ENCODE data around the gene BMP4. TPM values are rescaled to one million over a fixed set of nuclear protein-coding genes. Genes with fewer than 3 reads are reported as not detected.

Gene BMP4
- total RNA-seq, 1 donor from 2014 or later, result 5.2 TPM

DNA sequence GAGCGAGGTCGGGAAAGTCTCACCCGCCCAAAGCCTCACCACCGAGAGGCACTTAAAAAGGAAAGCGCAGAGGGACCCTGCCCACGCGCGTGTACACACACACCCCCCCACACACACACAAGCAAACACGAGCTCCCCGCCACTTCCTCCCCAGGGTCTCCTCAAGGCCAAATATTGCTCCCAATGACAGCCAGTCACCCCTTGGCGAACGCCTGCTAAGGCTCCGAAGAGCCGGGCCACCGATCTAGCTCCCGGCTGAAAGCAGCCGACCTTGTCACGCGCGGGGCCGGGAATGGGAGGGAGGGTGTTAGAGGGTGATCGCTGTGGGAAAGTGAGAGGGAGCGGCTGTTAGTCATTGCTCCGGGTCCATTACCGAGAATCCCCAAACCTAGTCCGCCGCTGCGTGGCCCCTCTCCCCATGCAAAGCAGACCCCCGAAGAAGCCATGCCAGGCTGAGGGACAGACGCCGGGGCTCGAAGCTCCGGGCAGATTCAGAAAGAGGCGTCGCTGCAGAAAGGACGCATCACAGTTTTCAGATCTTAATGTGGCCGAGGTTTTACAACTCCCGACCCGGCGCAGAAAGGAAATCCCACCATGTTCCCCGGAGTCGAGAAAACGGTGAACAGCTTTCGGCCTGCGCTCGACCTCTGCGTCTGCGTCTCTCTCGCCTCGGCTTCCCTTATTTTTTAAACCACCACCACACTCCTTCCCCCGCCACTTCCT lies 2.6 kb downstream of the BMP4 start:
- peak overlapping the region; percentile 72 for H3K27ac ChIP-seq (ENCODE audit: low read depth, low read length)
- H3K4me3 ChIP-seq (ENCODE audit: low read length in 3 of 3), result peak overlapping the region; percentile 72 to 81 (median 80)
- peaks cover 0 to 6% (median 4%) of the 10 kb centered on the region in 3 donors for H3K36me3 ChIP-seq (ENCODE audit: control insufficient read depth in 3 of 3, insufficient read depth in 3 of 3, low read length in 3 of 3)
- H3K9me3 ChIP-seq (ENCODE audit: control insufficient read depth in 3 of 3, low read length in 3 of 3), result no peaks in the 10 kb centered on the region
- peak overlapping the region; percentile 65 to 79 (median 75) for H3K9ac ChIP-seq (ENCODE audit: low read depth in 1 of 3, low read length in 3 of 3)
- peaks cover 39 to 67% (median 62%) of the 10 kb centered on the region in 3 donors for H3K27me3 ChIP-seq (ENCODE audit: control insufficient read depth in 3 of 3, insufficient read depth in 3 of 3, low read length in 3 of 3)
- H3K4me1 ChIP-seq (ENCODE audit: control insufficient read depth in 3 of 3, insufficient read depth in 3 of 3, low read length in 3 of 3), result peaks cover 20 to 45% (median 23%) of the 10 kb centered on the region in 3 donors

GRCh38 chr14:53953002-53953827 lies 3.4 kb downstream of the BMP4 start:
- peaks cover 39 to 71% (median 63%) of the 10 kb centered on the region in 3 donors for H3K27me3 ChIP-seq (ENCODE audit: control insufficient read depth in 3 of 3, insufficient read depth in 3 of 3, low read length in 3 of 3)
- peaks cover 20 to 45% (median 23%) of the 10 kb centered on the region in 3 donors for H3K4me1 ChIP-seq (ENCODE audit: control insufficient read depth in 3 of 3, insufficient read depth in 3 of 3, low read length in 3 of 3)
- H3K9ac ChIP-seq (ENCODE audit: low read depth in 1 of 3, low read length in 3 of 3), result peak overlapping the region; percentile 65 to 79 (median 75)
- peaks cover 0 to 6% (median 4%) of the 10 kb centered on the region in 3 donors for H3K36me3 ChIP-seq (ENCODE audit: control insufficient read depth in 3 of 3, insufficient read depth in 3 of 3, low read length in 3 of 3)
- peak overlapping the region; percentile 72 for H3K27ac ChIP-seq (ENCODE audit: low read depth, low read length)
- H3K4me3 ChIP-seq (ENCODE audit: low read length in 3 of 3), result peak overlapping the region; percentile 72 to 81 (median 80)
- no peaks in the 10 kb centered on the region for H3K9me3 ChIP-seq (ENCODE audit: control insufficient read depth in 3 of 3, low read length in 3 of 3)

DNA sequence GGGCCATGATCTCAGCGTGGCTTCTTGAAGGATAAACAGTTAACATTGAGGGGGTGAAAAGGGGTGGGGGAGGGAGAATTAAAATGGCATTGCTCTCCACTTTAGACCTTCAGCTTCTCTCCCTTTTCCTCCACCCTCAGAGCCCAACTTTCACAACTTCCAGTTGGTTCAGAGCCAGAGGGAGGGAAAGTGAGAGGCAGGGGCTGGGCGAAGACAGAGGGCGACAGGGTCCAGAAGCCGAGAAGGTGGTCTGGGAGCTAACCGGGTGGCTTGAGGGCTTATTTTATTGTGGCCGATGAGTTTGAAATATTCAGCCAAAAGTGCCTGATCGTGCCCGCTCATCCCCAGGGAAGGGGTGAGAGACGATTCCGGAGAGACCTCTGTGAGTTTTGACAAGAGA lies 4.1 kb downstream of the BMP4 start:
- H3K4me3 ChIP-seq (ENCODE audit: low read length in 3 of 3), result peak overlapping the region; percentile 68 to 78 (median 78)
- H3K9me3 ChIP-seq (ENCODE audit: control insufficient read depth in 3 of 3, low read length in 3 of 3), result no peaks in the 10 kb centered on the region
- H3K27ac ChIP-seq (ENCODE audit: low read depth, low read length), result peak overlapping the region; percentile 44
- peak overlapping the region in 2 of 3 donors; percentile 45 to 78 for H3K9ac ChIP-seq (ENCODE audit: low read depth in 1 of 3, low read length in 3 of 3)
- H3K36me3 ChIP-seq (ENCODE audit: control insufficient read depth in 3 of 3, insufficient read depth in 3 of 3, low read length in 3 of 3), result peaks cover 0 to 6% (median 4%) of the 10 kb centered on the region in 3 donors
- H3K27me3 ChIP-seq (ENCODE audit: control insufficient read depth in 3 of 3, insufficient read depth in 3 of 3, low read length in 3 of 3), result peaks cover 39 to 70% (median 63%) of the 10 kb centered on the region in 3 donors
- peaks cover 20 to 45% (median 23%) of the 10 kb centered on the region in 3 donors for H3K4me1 ChIP-seq (ENCODE audit: control insufficient read depth in 3 of 3, insufficient read depth in 3 of 3, low read length in 3 of 3)

DNA sequence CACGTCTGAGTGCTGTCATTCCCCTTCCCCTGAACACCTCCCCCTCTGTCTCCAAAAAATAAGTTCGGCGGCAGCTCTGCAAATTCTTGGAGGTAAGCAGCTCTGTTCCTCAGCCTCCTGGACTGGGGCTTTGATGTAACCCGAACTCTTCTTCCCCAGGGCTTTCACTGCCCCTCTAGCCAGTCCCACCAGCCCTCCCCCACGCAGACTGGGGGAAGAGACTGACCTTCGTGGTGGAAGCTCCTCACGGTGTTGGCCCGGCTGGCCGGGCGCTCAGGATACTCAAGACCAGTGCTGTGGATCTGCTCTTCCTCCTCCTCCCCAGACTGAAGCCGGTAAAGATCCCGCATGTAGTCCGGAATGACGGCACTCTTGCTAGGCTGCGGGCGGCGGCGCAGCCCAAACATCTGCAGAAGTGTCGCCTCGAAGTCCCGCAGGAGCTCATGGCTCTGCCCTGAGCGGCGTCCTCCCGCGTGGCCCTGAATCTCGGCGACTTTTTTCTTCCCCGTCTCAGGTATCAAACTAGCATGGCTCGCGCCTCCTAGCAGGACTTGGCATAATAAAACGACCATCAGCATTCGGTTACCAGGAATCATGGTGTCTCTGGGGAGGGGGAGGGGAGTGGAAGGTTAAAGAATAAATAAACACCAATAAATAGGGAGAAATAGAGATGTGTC lies 4.9 kb downstream of the BMP4 start:
- Histone ChIP-seq H3K27ac (ENCODE audit: low read depth, low read length) (no peak overlapping the region), H3K4me3 (ENCODE audit: low read length in 3 of 3) (peak overlapping the region; percentile 68 to 78 (median 78)), H3K4me1 (ENCODE audit: control insufficient read depth in 3 of 3, insufficient read depth in 3 of 3, low read length in 3 of 3) (peaks cover 20 to 45% (median 23%) of the 10 kb centered on the region in 3 donors), H3K9me3 (ENCODE audit: control insufficient read depth in 3 of 3, low read length in 3 of 3) (no peaks in the 10 kb centered on the region), H3K9ac (ENCODE audit: low read depth in 1 of 3, low read length in 3 of 3) (peak overlapping the region in 1 of 3 donors; percentile 78), H3K27me3 (ENCODE audit: control insufficient read depth in 3 of 3, insufficient read depth in 3 of 3, low read length in 3 of 3) (peaks cover 36 to 68% (median 60%) of the 10 kb centered on the region in 3 donors), H3K36me3 (ENCODE audit: control insufficient read depth in 3 of 3, insufficient read depth in 3 of 3, low read length in 3 of 3) (peaks cover 0 to 6% (median 4%) of the 10 kb centered on the region in 3 donors)

- peaks cover 0 to 6% (median 4%) of the 10 kb centered on the region in 3 donors for H3K36me3 ChIP-seq (ENCODE audit: control insufficient read depth in 3 of 3, insufficient read depth in 3 of 3, low read length in 3 of 3)
- H3K4me1 ChIP-seq (ENCODE audit: control insufficient read depth in 3 of 3, insufficient read depth in 3 of 3, low read length in 3 of 3), result peaks cover 20 to 42% (median 23%) of the 10 kb centered on the region in 3 donors
- H3K27ac ChIP-seq (ENCODE audit: low read depth, low read length), result no peak overlapping the region
- H3K9me3 ChIP-seq (ENCODE audit: control insufficient read depth in 3 of 3, low read length in 3 of 3), result no peaks in the 10 kb centered on the region
- peaks cover 34 to 67% (median 55%) of the 10 kb centered on the region in 3 donors for H3K27me3 ChIP-seq (ENCODE audit: control insufficient read depth in 3 of 3, insufficient read depth in 3 of 3, low read length in 3 of 3)
- peak overlapping the region; percentile 68 to 78 (median 78) for H3K4me3 ChIP-seq (ENCODE audit: low read length in 3 of 3)
- H3K9ac ChIP-seq (ENCODE audit: low read depth in 1 of 3, low read length in 3 of 3), result peak overlapping the region in 1 of 3 donors; percentile 78
These were observed 5.4 kb downstream of the BMP4 start for GRCh38 chr14:53951243-53951626.

DNA sequence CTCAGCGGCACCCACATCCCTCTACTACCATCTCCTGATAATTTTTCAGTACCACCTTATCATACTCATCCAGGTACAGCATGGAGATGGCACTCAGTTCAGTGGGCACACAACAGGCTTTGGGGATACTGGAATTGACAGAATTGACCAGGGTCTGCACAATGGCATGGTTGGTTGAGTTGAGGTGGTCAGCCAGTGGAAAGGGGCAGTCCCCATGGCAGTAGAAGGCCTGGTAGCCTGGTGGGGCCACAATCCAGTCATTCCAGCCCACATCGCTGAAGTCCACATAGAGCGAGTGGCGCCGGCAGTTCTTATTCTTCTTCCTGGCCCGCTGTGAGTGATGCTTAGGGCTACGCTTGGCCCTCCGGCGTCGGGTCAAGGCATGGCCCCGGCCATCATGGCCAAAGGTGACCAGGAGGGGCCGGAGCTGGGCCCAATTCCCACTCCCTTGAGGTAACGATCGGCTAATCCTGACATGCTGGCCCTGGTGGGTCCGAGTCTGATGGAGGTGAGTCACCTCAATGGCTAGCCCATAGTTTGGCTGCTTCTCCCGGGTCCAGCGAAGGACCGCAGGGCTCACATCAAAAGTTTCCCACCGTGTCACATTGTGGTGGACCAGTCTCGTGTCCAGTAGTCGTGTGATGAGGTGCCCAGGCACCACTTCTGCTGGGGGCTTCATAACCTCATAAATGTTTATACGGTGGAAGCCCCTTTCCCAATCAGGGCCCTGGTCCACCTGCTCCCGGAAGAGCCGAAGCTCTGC lies 6.4 kb downstream of the BMP4 start:
- peaks cover 0 to 6% (median 4%) of the 10 kb centered on the region in 3 donors for H3K36me3 ChIP-seq (ENCODE audit: control insufficient read depth in 3 of 3, insufficient read depth in 3 of 3, low read length in 3 of 3)
- H3K9me3 ChIP-seq (ENCODE audit: control insufficient read depth in 3 of 3, low read length in 3 of 3), result no peaks in the 10 kb centered on the region
- H3K27ac ChIP-seq (ENCODE audit: low read depth, low read length), result no peak overlapping the region
- H3K9ac ChIP-seq (ENCODE audit: low read depth in 1 of 3, low read length in 3 of 3), result no peak overlapping the region
- H3K4me3 ChIP-seq (ENCODE audit: low read length in 3 of 3), result peak overlapping the region in 1 of 3 donors; percentile 6
- H3K27me3 ChIP-seq (ENCODE audit: control insufficient read depth in 3 of 3, insufficient read depth in 3 of 3, low read length in 3 of 3), result peaks cover 27 to 64% (median 48%) of the 10 kb centered on the region in 3 donors
- peaks cover 19 to 33% (median 20%) of the 10 kb centered on the region in 3 donors for H3K4me1 ChIP-seq (ENCODE audit: control insufficient read depth in 3 of 3, insufficient read depth in 3 of 3, low read length in 3 of 3)

DNA sequence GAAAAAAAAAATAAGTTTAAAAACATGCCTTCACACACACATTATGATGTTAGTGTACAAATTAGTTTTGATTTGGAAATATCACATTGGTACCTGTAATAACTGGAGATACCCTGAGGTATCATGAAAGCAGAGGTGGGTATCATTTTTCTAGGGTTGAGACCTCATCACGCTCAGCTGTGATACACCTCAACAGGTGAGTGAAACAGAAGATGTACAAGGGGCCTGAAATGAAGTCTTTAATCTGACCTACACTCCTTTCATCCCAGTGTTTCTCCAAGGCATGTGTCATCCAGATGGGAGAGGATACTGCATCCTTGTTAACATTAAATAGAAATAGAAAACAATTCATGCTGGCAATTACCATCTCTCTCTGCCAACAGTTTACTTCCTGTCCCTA lies 7.4 kb downstream of the BMP4 start:
- no peak overlapping the region for H3K9ac ChIP-seq (ENCODE audit: low read depth in 1 of 3, low read length in 3 of 3)
- H3K4me3 ChIP-seq (ENCODE audit: low read length in 3 of 3), result no peak overlapping the region
- peaks cover 0 to 6% (median 4%) of the 10 kb centered on the region in 3 donors for H3K36me3 ChIP-seq (ENCODE audit: control insufficient read depth in 3 of 3, insufficient read depth in 3 of 3, low read length in 3 of 3)
- no peaks in the 10 kb centered on the region for H3K9me3 ChIP-seq (ENCODE audit: control insufficient read depth in 3 of 3, low read length in 3 of 3)
- H3K27me3 ChIP-seq (ENCODE audit: control insufficient read depth in 3 of 3, insufficient read depth in 3 of 3, low read length in 3 of 3), result peaks cover 21 to 56% (median 48%) of the 10 kb centered on the region in 3 donors
- H3K4me1 ChIP-seq (ENCODE audit: control insufficient read depth in 3 of 3, insufficient read depth in 3 of 3, low read length in 3 of 3), result peaks cover 16 to 26% (median 19%) of the 10 kb centered on the region in 3 donors
- H3K27ac ChIP-seq (ENCODE audit: low read depth, low read length), result no peak overlapping the region

DNA sequence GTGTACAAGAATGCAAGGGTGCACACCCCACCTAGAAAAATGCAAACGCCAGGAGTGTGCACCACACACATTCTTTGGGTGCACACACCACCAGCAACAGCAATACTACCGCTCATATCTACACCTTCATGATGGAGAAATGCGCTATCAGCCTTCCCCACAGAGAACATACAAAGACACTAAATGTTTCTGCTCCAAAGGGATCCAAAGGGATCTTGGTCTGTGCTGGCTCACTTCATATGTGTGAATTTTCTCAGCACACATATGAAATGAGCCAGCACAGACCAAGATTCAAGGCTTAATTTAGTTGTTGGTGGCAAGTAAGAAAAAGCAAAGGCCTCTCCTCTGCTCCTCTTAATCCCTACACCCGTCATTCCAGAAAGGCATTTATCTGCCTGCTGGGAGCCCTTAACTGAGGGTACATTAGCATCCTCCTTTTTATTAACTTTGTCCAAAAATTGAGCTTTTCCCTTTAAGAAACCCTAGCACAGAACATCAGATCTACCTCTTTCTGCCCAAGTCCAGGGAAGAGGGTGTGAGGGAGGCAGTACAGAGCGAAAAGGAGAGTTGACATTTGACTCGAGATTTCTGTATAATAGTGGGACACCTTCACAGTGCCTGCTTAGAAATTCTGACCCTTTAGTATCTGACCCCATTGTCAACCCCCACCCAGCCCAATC lies 8.3 kb downstream of the BMP4 start:
- peaks cover 15 to 50% (median 40%) of the 10 kb centered on the region in 3 donors for H3K27me3 ChIP-seq (ENCODE audit: control insufficient read depth in 3 of 3, insufficient read depth in 3 of 3, low read length in 3 of 3)

More for the DNA sequence above, 8.3 kb downstream of the BMP4 start:
- H3K4me3 ChIP-seq (ENCODE audit: low read length in 3 of 3), result no peak overlapping the region
- peaks cover 0 to 6% (median 4%) of the 10 kb centered on the region in 3 donors for H3K36me3 ChIP-seq (ENCODE audit: control insufficient read depth in 3 of 3, insufficient read depth in 3 of 3, low read length in 3 of 3)
- H3K9me3 ChIP-seq (ENCODE audit: control insufficient read depth in 3 of 3, low read length in 3 of 3), result no peaks in the 10 kb centered on the region
- no peak overlapping the region for H3K27ac ChIP-seq (ENCODE audit: low read depth, low read length)
- peaks cover 12 to 19% (median 19%) of the 10 kb centered on the region in 3 donors for H3K4me1 ChIP-seq (ENCODE audit: control insufficient read depth in 3 of 3, insufficient read depth in 3 of 3, low read length in 3 of 3)
- H3K9ac ChIP-seq (ENCODE audit: low read depth in 1 of 3, low read length in 3 of 3), result no peak overlapping the region

All from skeletal muscle tissue (tissue), 4 donors.